NCI-H2227 (cell line): ENCODE data around the gene IGFL2.
"Not testable (repeated sequence)": the region's sequence is repeated elsewhere in the genome, so short reads cannot be mapped to it uniquely, and the experiment has no call there.

ENCODE experiments used
- DNase-seq: peaks from one replicate; lab custom pipeline; 2025; ENCODE audit not compliant: unreplicated experiment; lab: John Stamatoyannopoulos, UW

The IGFL2 gene

GRCh38 chr19:46207858-46208257 lies 59.8 kb downstream of the IGFL2 start:
- not testable (repeated sequence) for DNase-seq

GRCh38 chr19:46209051-46209450 lies 61.0 kb downstream of the IGFL2 start:
- no peak for DNase-seq

- no peak for DNase-seq
These were observed 61.4 kb downstream of the IGFL2 start for GRCh38 chr19:46209472-46209871.

GRCh38 chr19:46210669-46211068 lies 62.6 kb downstream of the IGFL2 start:
- no peak for DNase-seq
